GM21526 (cell line): Measurements from ENCODE around the gene GASK1B.

Experiments
- ATAC-seq: cut with Tn5 transposase; IDR thresholded peaks from one replicate; pipeline ENCODE4 v1.9.1; 2021; ENCODE audit warnings: moderate library complexity; ENCODE audit not compliant: unreplicated experiment, low FRiP score

GASK1B gene

GRCh38 chr4:158155656-158156356, 17.0 kb downstream of the GASK1B start:
- no peak for ATAC-seq

GRCh38 chr4:158147151-158147550, 25.7 kb downstream of the GASK1B start:
- no peak for ATAC-seq

GRCh38 chr4:158146736-158147135, 26.1 kb downstream of the GASK1B start:
- no peak for ATAC-seq

- ATAC-seq, result no peak
Measured at GRCh38 chr4:158139086-158139485, 33.7 kb downstream of the GASK1B start.

GRCh38 chr4:158134222-158134621, 38.6 kb downstream of the GASK1B start:
- ATAC-seq, result no peak

- no peak for ATAC-seq
Measured at GRCh38 chr4:158133551-158133950, 39.3 kb downstream of the GASK1B start.

- ATAC-seq, result no peak
Measured at GRCh38 chr4:158131027-158131426, 41.8 kb downstream of the GASK1B start.

GRCh38 chr4:158130204-158130603, 42.6 kb downstream of the GASK1B start:
- ATAC-seq, result no peak

- ATAC-seq, result peak; percentile 79
Measured at GRCh38 chr4:158129694-158130093, 43.1 kb downstream of the GASK1B start.

- no peak for ATAC-seq
Measured at GRCh38 chr4:158128540-158128939, 44.3 kb downstream of the GASK1B start.

- no peak for ATAC-seq
Measured at GRCh38 chr4:158125310-158125709, 47.5 kb downstream of the GASK1B start.
